Measurements from ENCODE around the gene YJU2. TPM values are rescaled to one million over a fixed set of nuclear protein-coding genes. Genes with fewer than 3 reads are reported as not detected.
A peak's percentile ranks its signal among the peaks of the same experiment; 100 is the strongest.
"Not testable (repeated sequence)": the region's sequence is repeated elsewhere in the genome, so short reads cannot be mapped to it uniquely, and the experiment has no call there.

Gene YJU2
- total RNA-seq, 1 experiment from 2014 or later = 26.9 TPM

- no peak overlapping the region for H2AFZ ChIP-seq (ENCODE audit: low read depth, low read length, poor library complexity, severe bottlenecking)
- ATAC-seq (no peak), DNase-seq (ENCODE audit: low read depth, low spot score) (no peak)
- peaks cover 6 to 9% of the 10 kb centered on the region in 2 experiments for H3K4me1 ChIP-seq (ENCODE audit: control insufficient read depth in 1 of 2, insufficient read depth in 2 of 2, low read length in 2 of 2)
- no peaks in the 10 kb centered on the region for H3K79me2 ChIP-seq (ENCODE audit: insufficient read depth, low read length)
- RAD21 ChIA-PET (ENCODE audit: low non-redundant PET in 1 of 2, low total read pairs in 2 of 2, uncharacterized antibody in 2 of 2, unreplicated experiment in 2 of 2) = no interaction called here
- H3K27me3 ChIP-seq (ENCODE audit: insufficient read depth, low read length) = no peaks in the 10 kb centered on the region
- POLR2A ChIA-PET = no interaction called here
- no peaks in the 10 kb centered on the region for H3K9me2 ChIP-seq (ENCODE audit: insufficient read depth)
- no peak for TF ChIP-seq CEBPB (IDR thresholded peaks at IDR 0.05; ENCODE audit: low read depth)
- peak; percentile 79; the same call in 1 of the 2 replicates for TF ChIP-seq CBX3 (IDR thresholded peaks at IDR 0.05; ENCODE audit: low read depth)
- no peaks in the 10 kb centered on the region for H3K36me3 ChIP-seq (ENCODE audit: control insufficient read depth in 1 of 2, insufficient read depth in 2 of 2, low read length in 2 of 2)
- H4K20me1 ChIP-seq (ENCODE audit: insufficient read depth) = no peaks in the 10 kb centered on the region
- BruUV-seq (replicated peaks) = no TSS peak
- no peak overlapping the region for H3K4me3 ChIP-seq (replicated peaks in 1 of 2; ENCODE audit: low read depth in 1 of 2, low read length in 2 of 2)
- intact Hi-C loops (cut with micrococcal nuclease) = no loop called here
- no peak overlapping the region for H3K9ac ChIP-seq (ENCODE audit: low read length)
- CTCF ChIA-PET = interaction anchor here (1.1 kb wide), 1 partner anchor 9 kb away, joined by 3 read pairs; no protein-coding TSS in a partner anchor
- no peak overlapping the region for H3K4me2 ChIP-seq (ENCODE audit: low read length)
- H3K27ac ChIP-seq (ENCODE audit: low read depth, low read length) = no peak overlapping the region
- H3K9me3 ChIP-seq (ENCODE audit: control insufficient read depth in 1 of 2, insufficient read depth in 1 of 2, low read depth in 1 of 2, low read length in 2 of 2) = peaks cover 8 to 10% of the 10 kb centered on the region in 2 experiments; a peak in 3 of 4 replicates
Measured at GRCh38 chr19:4241824-4242430, 5.0 kb upstream of the YJU2 start.

- peak overlapping the region; percentile 85 for H3K27ac ChIP-seq (ENCODE audit: low read depth, low read length)
Measured at GRCh38 chr19:4245938-4246337, 942 bp upstream of the YJU2 start.

More at GRCh38 chr19:4245938-4246337, 942 bp upstream of the YJU2 start:
- ATAC-seq; intact Hi-C loops (cut with micrococcal nuclease); BruUV-seq (replicated peaks); CTCF ChIA-PET; DNase-seq (ENCODE audit: low read depth, low spot score); H3K27me3 ChIP-seq (ENCODE audit: insufficient read depth, low read length); H4K20me1 ChIP-seq (ENCODE audit: insufficient read depth); RAD21 ChIA-PET (ENCODE audit: low non-redundant PET in 1 of 2, low total read pairs in 2 of 2, uncharacterized antibody in 2 of 2, unreplicated experiment in 2 of 2); H3K9me2 ChIP-seq (ENCODE audit: insufficient read depth); POLR2A ChIA-PET: not testable (repeated sequence)
- Histone ChIP-seq H3K36me3 (ENCODE audit: control insufficient read depth in 1 of 2, insufficient read depth in 2 of 2, low read length in 2 of 2) (peaks cover 9 to 17% of the 10 kb centered on the region in 2 experiments), H3K9me3 (ENCODE audit: control insufficient read depth in 1 of 2, insufficient read depth in 1 of 2, low read depth in 1 of 2, low read length in 2 of 2) (peaks cover 8 to 10% of the 10 kb centered on the region in 2 experiments; a peak in 3 of 4 replicates), H3K4me1 (ENCODE audit: control insufficient read depth in 1 of 2, insufficient read depth in 2 of 2, low read length in 2 of 2) (peaks cover 13 to 16% of the 10 kb centered on the region in 2 experiments), H3K4me3 (replicated peaks in 1 of 2; ENCODE audit: low read depth in 1 of 2, low read length in 2 of 2) (peak overlapping the region; percentile 61 to 88), H3K79me2 (ENCODE audit: insufficient read depth, low read length) (peaks cover 19% of the 10 kb centered on the region), H2AFZ (ENCODE audit: low read depth, low read length, poor library complexity, severe bottlenecking) (peak overlapping the region; percentile 89), H3K4me2 (ENCODE audit: low read length) (peak overlapping the region; percentile 89), H3K9ac (ENCODE audit: low read length) (peak overlapping the region; percentile 70)
